MM.1S (cell line): Measurements from ENCODE around the gene CHID1.
A peak's percentile ranks its signal among the peaks of the same experiment; 100 is the strongest.

Experiments
- DNase-seq: peaks from one replicate; pipeline ENCODE4 v3.0.0-alpha.2; 2015
- H2AFZ ChIP-seq: fragments of 300-600 bp; sonication (generic); 2 replicates; pipeline ENCODE4 v1.6.0; 2016; ENCODE audit warnings: antibody characterized with exemption, low read length
- H3F3A ChIP-seq: fragments of 300-600 bp; sonication (generic); 2 replicates; pipeline ENCODE4 v1.6.1; 2016; ENCODE audit warnings: mild to moderate bottlenecking, antibody characterized with exemption, low read length, moderate library complexity, mixed read lengths; ENCODE audit not compliant: insufficient read depth
- H3K27ac ChIP-seq: fragments of 300-600 bp; sonication (generic); 2 replicates; pipeline ENCODE4 v1.5.1; 2016; ENCODE audit warnings: mild to moderate bottlenecking, low read length
- H3K27me3 ChIP-seq: fragments of 300-600 bp; sonication (generic); replicated peaks from 2 replicates; pipeline ENCODE4 v1.6.0; 2016; ENCODE audit warnings: low read length; ENCODE audit not compliant: insufficient read depth
- H3K36me3 ChIP-seq: fragments of 300-600 bp; sonication (generic); replicated peaks from 2 replicates; pipeline ENCODE4 v1.6.1; 2016; ENCODE audit warnings: mild to moderate bottlenecking, low read length, mixed read lengths; ENCODE audit not compliant: insufficient read depth
- H3K4me1 ChIP-seq: fragments of 300-600 bp; sonication (generic); 2 replicates; pipeline ENCODE4 v1.6.1; 2016; ENCODE audit warnings: low read length, mixed read lengths
- H3K4me2 ChIP-seq: fragments of 300-600 bp; sonication (generic); 2 replicates; pipeline ENCODE4 v1.6.0; 2016; ENCODE audit warnings: low read depth, low read length
- H3K4me3 ChIP-seq: fragments of 300-600 bp; sonication (generic); 2 replicates; pipeline ENCODE4 v1.5.1; 2016; ENCODE audit warnings: low read length, mixed read lengths
- H3K79me2 ChIP-seq: fragments of 300-600 bp; sonication (generic); 2 replicates; pipeline ENCODE4 v1.6.1; 2016; ENCODE audit warnings: mixed run types, low read length, mixed read lengths
- H3K9ac ChIP-seq: fragments of 300-600 bp; sonication (generic); 2 replicates; pipeline ENCODE4 v1.6.1; 2016; ENCODE audit warnings: low read length, mixed read lengths
- H3K9me2 ChIP-seq: fragments of 300-600 bp; sonication (generic); replicated peaks from 2 replicates; pipeline ENCODE4 v1.6.1; 2016; ENCODE audit warnings: mild to moderate bottlenecking, low read length, mixed read lengths; ENCODE audit not compliant: insufficient read depth
- H3K9me3 ChIP-seq: fragments of 300-600 bp; sonication (generic); replicated peaks from 2 replicates; pipeline ENCODE4 v1.6.1; 2016; ENCODE audit warnings: mild to moderate bottlenecking, low read length, mixed read lengths; ENCODE audit not compliant: insufficient read depth
- H4K20me1 ChIP-seq: fragments of 300-600 bp; sonication (generic); 2 replicates; pipeline ENCODE4 v1.6.1; 2016; ENCODE audit warnings: mild to moderate bottlenecking, low read length, moderate library complexity, mixed read lengths; ENCODE audit not compliant: insufficient read depth
- EZH2 ChIP-seq: fragments of 300-600 bp; sonication (generic); optimal IDR thresholded peaks from 2 replicates; pipeline ENCODE3; 2017; ENCODE audit warnings: low read depth, mild to moderate bottlenecking, antibody characterized with exemption, low read length, mixed read lengths
- EZH2phosphoT487 ChIP-seq: fragments of 300-600 bp; sonication (generic); IDR thresholded peaks from 2 replicates; pipeline ENCODE4 v1.6.1; 2018; ENCODE audit warnings: antibody characterized with exemption, low read length
- TF ChIP-seq, protein P1 (sequence below): fragments of 300-600 bp; sonication (generic); IDR thresholded peaks from 2 replicates; pipeline ENCODE4 v1.5.1; 2016; ENCODE audit warnings: antibody characterized with exemption, low read length, mixed read lengths

CHID1 gene

DNA sequence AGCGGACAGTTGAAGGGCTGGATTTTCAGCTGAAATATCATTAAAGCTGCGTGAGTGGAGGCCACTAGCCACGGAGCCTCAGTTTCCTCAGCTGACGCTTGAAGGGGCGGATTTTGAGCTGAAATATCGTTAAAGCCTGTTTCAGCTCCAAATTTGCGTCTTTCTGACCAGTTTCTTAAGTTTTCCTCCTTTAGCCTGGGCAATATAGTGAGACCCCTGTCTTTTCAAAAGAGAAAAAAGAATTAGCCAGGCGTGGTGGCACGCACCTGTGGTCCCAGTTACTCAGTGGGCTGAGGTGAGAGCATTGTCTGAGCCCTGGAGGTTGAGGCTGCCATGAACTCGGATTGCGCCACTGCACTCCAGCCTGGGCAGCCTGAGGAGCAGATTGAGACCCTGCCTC is 18.8 kb upstream of the CHID1 start:
- Histone ChIP-seq H3F3A (peaks cover 27% of the 10 kb centered on the region), H3K9ac (no peak overlapping the region), H2AFZ (no peak overlapping the region), H3K4me3 (no peak overlapping the region), H3K9me2 (no peaks in the 10 kb centered on the region), H3K79me2 (peaks cover 77% of the 10 kb centered on the region), H3K4me2 (peak overlapping the region; percentile 89; the same call in 1 of the 2 replicates), H3K27ac (no peak overlapping the region), H3K36me3 (no peaks in the 10 kb centered on the region), H3K4me1 (peaks cover 26% of the 10 kb centered on the region), H4K20me1 (peaks cover 12% of the 10 kb centered on the region; the same call in 1 of the 2 replicates), H3K9me3 (no peaks in the 10 kb centered on the region), H3K27me3 (no peaks in the 10 kb centered on the region)
- DNase-seq, result no peak
- TF ChIP-seq EZH2 (no peak), EZH2phosphoT487 (no peak)
- TF ChIP-seq, protein P1, sequence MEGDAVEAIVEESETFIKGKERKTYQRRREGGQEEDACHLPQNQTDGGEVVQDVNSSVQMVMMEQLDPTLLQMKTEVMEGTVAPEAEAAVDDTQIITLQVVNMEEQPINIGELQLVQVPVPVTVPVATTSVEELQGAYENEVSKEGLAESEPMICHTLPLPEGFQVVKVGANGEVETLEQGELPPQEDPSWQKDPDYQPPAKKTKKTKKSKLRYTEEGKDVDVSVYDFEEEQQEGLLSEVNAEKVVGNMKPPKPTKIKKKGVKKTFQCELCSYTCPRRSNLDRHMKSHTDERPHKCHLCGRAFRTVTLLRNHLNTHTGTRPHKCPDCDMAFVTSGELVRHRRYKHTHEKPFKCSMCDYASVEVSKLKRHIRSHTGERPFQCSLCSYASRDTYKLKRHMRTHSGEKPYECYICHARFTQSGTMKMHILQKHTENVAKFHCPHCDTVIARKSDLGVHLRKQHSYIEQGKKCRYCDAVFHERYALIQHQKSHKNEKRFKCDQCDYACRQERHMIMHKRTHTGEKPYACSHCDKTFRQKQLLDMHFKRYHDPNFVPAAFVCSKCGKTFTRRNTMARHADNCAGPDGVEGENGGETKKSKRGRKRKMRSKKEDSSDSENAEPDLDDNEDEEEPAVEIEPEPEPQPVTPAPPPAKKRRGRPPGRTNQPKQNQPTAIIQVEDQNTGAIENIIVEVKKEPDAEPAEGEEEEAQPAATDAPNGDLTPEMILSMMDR, result no peak

DNA sequence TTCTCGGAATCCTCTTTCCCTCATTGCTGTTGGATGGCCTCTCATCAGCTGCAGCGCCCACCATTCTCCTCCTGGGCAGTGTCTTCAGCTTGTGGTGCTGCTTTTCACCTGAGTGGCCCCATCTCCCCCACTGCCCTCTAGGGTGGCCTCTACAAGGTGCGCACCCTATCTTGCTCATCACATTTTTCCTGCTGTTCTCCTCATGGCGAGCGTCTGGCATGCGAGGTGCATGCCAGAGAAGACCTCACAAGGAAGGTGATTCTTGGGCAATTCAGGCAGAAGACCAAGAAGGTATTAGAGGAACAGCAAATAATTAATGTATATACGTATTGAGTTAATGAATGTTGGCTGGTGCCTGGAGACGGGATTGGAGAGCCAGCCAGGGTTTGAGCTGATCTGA is 18.2 kb upstream of the CHID1 start:
- H3K27ac ChIP-seq, result peak overlapping the region; percentile 66; the same call in 1 of the 2 replicates

DNA sequence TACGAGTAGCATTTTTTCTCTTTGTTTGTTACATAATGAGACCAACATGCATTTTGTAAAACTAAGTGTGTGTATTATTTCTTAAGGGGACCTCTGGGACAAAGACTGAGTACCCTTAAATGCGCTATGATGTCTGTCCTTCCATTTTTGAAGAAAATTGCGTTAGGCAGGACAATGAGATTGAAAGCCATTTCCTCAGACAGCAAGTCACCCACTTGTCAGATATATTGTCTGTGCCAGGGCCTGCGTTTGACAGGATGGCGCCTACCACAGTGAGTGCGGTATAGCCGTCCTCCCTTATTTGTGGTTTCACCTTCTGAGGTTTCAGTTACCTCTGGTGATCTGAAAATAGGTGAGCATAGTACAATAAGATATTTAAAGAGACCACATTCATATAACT is 17.3 kb upstream of the CHID1 start:
- H4K20me1 ChIP-seq, result peaks cover 3% of the 10 kb centered on the region; the same call in 1 of the 2 replicates
- H3K79me2 ChIP-seq, result peaks cover 62% of the 10 kb centered on the region
- TF ChIP-seq EZH2, result no peak
- TF ChIP-seq EZH2phosphoT487, result no peak
- TF ChIP-seq, protein P1, result no peak
- H3K36me3 ChIP-seq, result no peaks in the 10 kb centered on the region
- DNase-seq, result peak; percentile 86
- peaks cover 26% of the 10 kb centered on the region for H3K4me1 ChIP-seq
- no peaks in the 10 kb centered on the region for H3K27me3 ChIP-seq
- peaks cover 27% of the 10 kb centered on the region for H3F3A ChIP-seq
- peak overlapping the region; percentile 89 for H3K4me2 ChIP-seq
- no peak overlapping the region for H2AFZ ChIP-seq
- H3K9me2 ChIP-seq, result no peaks in the 10 kb centered on the region
- peak overlapping the region; percentile 66; the same call in 1 of the 2 replicates for H3K27ac ChIP-seq
- H3K9me3 ChIP-seq, result no peaks in the 10 kb centered on the region
- peak overlapping the region; percentile 75 for H3K4me3 ChIP-seq
- H3K9ac ChIP-seq, result no peak overlapping the region

More for the DNA sequence above, 18.2 kb upstream of the CHID1 start:
- Histone ChIP-seq H2AFZ (no peak overlapping the region), H3F3A (peaks cover 27% of the 10 kb centered on the region), H3K4me1 (peaks cover 26% of the 10 kb centered on the region), H3K4me2 (peak overlapping the region; percentile 89), H3K9ac (no peak overlapping the region), H4K20me1 (peaks cover 10% of the 10 kb centered on the region; the same call in 1 of the 2 replicates), H3K9me3 (no peaks in the 10 kb centered on the region), H3K79me2 (peaks cover 71% of the 10 kb centered on the region), H3K9me2 (no peaks in the 10 kb centered on the region), H3K36me3 (no peaks in the 10 kb centered on the region), H3K4me3 (peak overlapping the region; percentile 75), H3K27me3 (no peaks in the 10 kb centered on the region)
- no peak for DNase-seq
- TF ChIP-seq EZH2phosphoT487 (no peak), EZH2 (no peak)
- TF ChIP-seq, protein P1, result no peak
